Astrocyte of the spinal cord (primary cell): ENCODE results near the gene FIG4.
"Not testable (repeated sequence)": the region's sequence is repeated elsewhere in the genome, so short reads cannot be mapped to it uniquely, and the experiment has no call there.

Source experiments
- DNase-seq: peaks from one replicate; pipeline ENCODE4 v3.0.0; 2011; ENCODE audit warnings: low read depth, low spot score
- H3K4me3 ChIP-seq: 2 replicates; pipeline ENCODE4 v1.5.1; 2011; ENCODE audit warnings: low read depth, mild to moderate bottlenecking, low read length, moderate library complexity
- in situ Hi-C: cut with HindIII; loops from 2 replicates; pipeline ENCODE4 v1.10.0; 2017; ENCODE audit warnings: low sequenced_read_pairs
- TF ChIP-seq, protein P1 (sequence below): IDR thresholded peaks from 2 replicates; pipeline ENCODE4 v1.5.1; 2012; ENCODE audit warnings: low read depth, mild to moderate bottlenecking, low read length, inconsistent platforms

FIG4 gene

GRCh38 chr6:109722564-109723254 lies 31.6 kb downstream of the FIG4 start:
- no peak overlapping the region for H3K4me3 ChIP-seq
- no peak for DNase-seq
- in situ Hi-C loops = no loop called here
- TF ChIP-seq, protein P1, sequence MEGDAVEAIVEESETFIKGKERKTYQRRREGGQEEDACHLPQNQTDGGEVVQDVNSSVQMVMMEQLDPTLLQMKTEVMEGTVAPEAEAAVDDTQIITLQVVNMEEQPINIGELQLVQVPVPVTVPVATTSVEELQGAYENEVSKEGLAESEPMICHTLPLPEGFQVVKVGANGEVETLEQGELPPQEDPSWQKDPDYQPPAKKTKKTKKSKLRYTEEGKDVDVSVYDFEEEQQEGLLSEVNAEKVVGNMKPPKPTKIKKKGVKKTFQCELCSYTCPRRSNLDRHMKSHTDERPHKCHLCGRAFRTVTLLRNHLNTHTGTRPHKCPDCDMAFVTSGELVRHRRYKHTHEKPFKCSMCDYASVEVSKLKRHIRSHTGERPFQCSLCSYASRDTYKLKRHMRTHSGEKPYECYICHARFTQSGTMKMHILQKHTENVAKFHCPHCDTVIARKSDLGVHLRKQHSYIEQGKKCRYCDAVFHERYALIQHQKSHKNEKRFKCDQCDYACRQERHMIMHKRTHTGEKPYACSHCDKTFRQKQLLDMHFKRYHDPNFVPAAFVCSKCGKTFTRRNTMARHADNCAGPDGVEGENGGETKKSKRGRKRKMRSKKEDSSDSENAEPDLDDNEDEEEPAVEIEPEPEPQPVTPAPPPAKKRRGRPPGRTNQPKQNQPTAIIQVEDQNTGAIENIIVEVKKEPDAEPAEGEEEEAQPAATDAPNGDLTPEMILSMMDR = no peak

DNA sequence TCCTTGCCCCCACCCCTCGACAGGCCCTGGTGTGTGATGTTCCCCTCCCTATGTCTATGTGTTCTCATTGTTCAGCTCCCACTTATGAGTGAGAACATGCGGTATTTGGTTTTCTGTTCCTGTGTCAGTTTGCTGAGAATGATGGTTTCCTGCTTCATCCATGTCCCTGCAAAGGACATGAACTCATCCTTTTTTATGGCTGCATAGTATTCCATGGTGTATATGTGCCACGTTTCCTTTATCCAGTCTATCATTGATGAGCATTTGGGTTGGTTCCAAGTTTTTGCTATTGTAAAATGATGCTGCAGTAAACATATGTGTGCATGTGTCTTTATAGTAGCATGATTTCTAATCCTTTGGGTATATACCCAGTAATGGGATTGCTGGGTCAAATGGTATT lies 34.2 kb downstream of the FIG4 start:
- DNase-seq, H3K4me3 ChIP-seq, in situ Hi-C loops: not testable (repeated sequence)

DNA sequence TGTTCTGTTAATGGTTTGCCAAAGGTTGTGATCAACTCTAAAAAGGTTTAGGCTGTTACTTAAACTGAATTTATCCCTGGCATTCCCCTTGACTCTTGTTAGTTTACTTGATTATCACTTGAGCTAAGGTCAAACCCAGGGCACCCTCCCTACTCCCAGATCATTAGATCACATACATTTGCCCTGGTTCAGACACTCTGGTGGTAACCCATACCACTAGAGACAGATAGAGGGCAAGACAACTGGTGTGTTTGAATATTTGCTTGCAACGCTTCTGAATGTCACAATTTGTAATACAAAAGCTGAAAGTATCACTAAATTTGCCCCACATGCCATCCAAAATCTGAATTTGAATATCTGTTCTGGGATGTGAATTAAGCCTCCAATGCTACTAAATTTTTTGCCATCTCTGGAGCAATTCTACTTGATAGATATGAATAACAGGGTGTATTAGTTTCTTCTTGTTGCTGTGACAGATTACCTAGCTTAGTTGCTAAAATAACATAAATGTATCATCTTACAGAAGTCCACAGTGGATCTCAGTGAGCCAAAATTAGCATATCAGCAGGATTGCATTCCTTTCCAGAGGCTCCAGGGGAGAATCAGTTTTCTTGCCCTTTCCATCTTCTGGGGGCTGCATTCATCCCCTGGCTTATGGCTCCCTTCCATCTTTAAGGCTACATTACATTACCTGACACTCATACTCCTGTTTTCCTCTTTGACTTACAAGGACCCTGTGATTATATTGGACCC lies 45.4 kb downstream of the FIG4 start:
- no peak for DNase-seq
- TF ChIP-seq, protein P1 = no peak
- no peak overlapping the region for H3K4me3 ChIP-seq
- in situ Hi-C loops = no loop called here

DNA sequence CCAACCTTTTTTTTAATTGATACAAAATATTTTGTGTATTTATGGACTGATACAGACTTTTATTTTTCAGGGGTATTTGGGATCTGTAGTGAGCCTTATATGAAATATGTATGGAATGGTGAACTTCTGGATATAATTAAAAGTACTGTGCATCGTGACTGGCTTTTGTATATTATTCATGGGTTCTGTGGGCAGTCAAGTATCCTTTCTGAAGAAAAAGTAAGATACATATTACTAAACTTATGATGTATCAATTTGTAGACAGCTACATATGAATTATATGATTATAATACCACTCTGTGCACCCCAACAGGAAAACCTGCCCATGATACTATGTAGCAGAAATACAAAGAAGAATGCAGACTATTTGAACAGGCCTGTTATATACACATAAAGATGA lies 47.2 kb downstream of the FIG4 start:
- TF ChIP-seq, protein P1 = no peak
- no peak overlapping the region for H3K4me3 ChIP-seq
- in situ Hi-C loops = no loop called here
- no peak for DNase-seq

- no peak for DNase-seq
- in situ Hi-C loops = no loop called here
- TF ChIP-seq, protein P1 = no peak
- H3K4me3 ChIP-seq = no peak overlapping the region
Observed at GRCh38 chr6:109738667-109739066, 47.6 kb downstream of the FIG4 start.

DNA sequence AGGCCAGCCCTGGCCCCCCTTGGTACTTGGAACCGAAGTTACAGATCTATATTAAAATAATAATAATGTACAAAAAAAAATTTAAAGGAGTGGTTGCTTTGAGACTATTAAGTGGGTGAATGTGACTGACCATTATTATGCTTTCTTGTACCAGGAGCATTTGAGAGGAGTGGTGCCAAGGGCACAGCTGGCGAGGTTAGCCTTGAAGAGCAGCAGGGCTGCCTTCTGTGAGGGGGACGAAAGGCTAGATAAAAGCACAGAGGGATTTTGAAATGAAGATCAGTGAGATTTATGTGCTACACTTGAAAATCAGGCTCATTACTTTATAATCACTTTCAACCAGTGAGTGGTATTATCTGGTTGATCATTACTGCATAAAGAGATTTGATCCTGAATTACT lies 48.6 kb downstream of the FIG4 start:
- H3K4me3 ChIP-seq = no peak overlapping the region
- no peak for DNase-seq
- in situ Hi-C loops = no loop called here
- TF ChIP-seq, protein P1 = no peak

DNA sequence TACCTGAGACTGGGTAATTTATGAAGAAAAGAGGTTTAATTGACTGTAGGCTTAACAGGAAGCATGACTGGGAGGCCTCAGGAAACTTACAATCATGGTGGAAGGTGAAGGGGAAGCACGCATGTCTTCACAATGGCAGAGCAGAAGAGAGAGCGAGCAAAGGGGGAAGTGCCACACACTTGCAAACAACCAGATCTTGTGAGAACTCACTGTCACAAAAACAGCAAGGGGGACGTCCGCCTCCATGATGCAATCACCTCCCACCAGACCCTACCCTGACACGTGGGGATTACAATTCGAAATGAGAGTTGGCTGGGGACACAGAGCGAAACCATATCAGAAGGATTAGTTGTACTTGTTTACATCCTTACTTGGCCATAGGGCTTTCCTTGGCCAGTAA lies 49.7 kb downstream of the FIG4 start:
- TF ChIP-seq, protein P1 = no peak
- H3K4me3 ChIP-seq = no peak overlapping the region
- no peak for DNase-seq
- in situ Hi-C loops = no loop called here
